Measurements from ENCODE around the gene MCM7. TPM values are rescaled to one million over a fixed set of nuclear protein-coding genes. Genes with fewer than 3 reads are reported as not detected.

Gene MCM7
- polyA plus RNA-seq, 1 of the 3 experiments (the other 2 are of a cell fraction): 241 TPM

GRCh38 chr7:100102950-100103840, 2.0 kb upstream of the MCM7 start:
- H3K4me3 ChIP-seq (ENCODE audit: low read depth in 2 of 2, low read length in 1 of 2): peak overlapping the region; percentile 70 to 99; a peak in 2 of 4 replicates
- H3K36me3 ChIP-seq (replicated peaks in 1 of 2; ENCODE audit: control insufficient read depth in 1 of 2, insufficient read depth in 2 of 2, low read length in 1 of 2): peaks cover 38 to 46% of the 10 kb centered on the region in 2 experiments
- H3K27ac ChIP-seq (ENCODE audit: low read depth in 2 of 2, low read length in 1 of 2): peak overlapping the region in 1 of 2 experiments; percentile 95; a peak in 2 of 4 replicates
- H3K27me3 ChIP-seq (ENCODE audit: insufficient read depth): no peaks in the 10 kb centered on the region
- TF ChIP-seq JUND (IDR thresholded peaks at IDR 0.05): peak; percentile 56; the same call in 1 of the 2 replicates
- TF ChIP-seq FOXJ3 (CRISPR knock-in tag; IDR thresholded peaks at IDR 0.05): no peak
- no peak for TF ChIP-seq IRF3 (IDR thresholded peaks at IDR 0.05; ENCODE audit: low read depth, low read length)
- TF ChIP-seq FOSL2 (IDR thresholded peaks at IDR 0.05; ENCODE audit: borderline replicate concordance, low read depth): peak; percentile 86; the same call in 1 of the 2 replicates
- peak; percentile 22; the same call in 1 of the 2 replicates for TF ChIP-seq POLR2AphosphoS5 (IDR thresholded peaks at IDR 0.05; ENCODE audit: low read depth, low read length)
- no peak for TF ChIP-seq MEF2A (IDR thresholded peaks at IDR 0.05; ENCODE audit: borderline replicate concordance, low read depth)
- TF ChIP-seq ELF1 (IDR thresholded peaks at IDR 0.05): no peak
- TF ChIP-seq TCF12 (IDR thresholded peaks at IDR 0.05): peak; percentile 69
- TF ChIP-seq ZBTB33 (IDR thresholded peaks at IDR 0.05; ENCODE audit: borderline replicate concordance, low read depth): no peak
- TF ChIP-seq PBX3 (IDR thresholded peaks at IDR 0.05): peak; percentile 95
- TF ChIP-seq NFIC (IDR thresholded peaks at IDR 0.05; ENCODE audit: borderline replicate concordance): peak; percentile 5; the same call in 1 of the 2 replicates
- TF ChIP-seq EZH2phosphoT487 (IDR thresholded peaks at IDR 0.05; ENCODE audit: borderline replicate concordance, low read depth): no peak
- TF ChIP-seq USF2 (IDR thresholded peaks at IDR 0.05; ENCODE audit: borderline replicate concordance, low read depth, low read length): no peak
- no peak for TF ChIP-seq TEAD4 (IDR thresholded peaks at IDR 0.05; ENCODE audit: borderline replicate concordance, insufficient read depth)
- no peak for TF ChIP-seq CTCF (IDR thresholded peaks at IDR 0.05)
- TF ChIP-seq TAF1 (IDR thresholded peaks at IDR 0.05; ENCODE audit: borderline replicate concordance, low read depth, low read length): no peak
- TF ChIP-seq GATA2 (CRISPR knock-in tag; IDR thresholded peaks at IDR 0.05): no peak
- no peak for TF ChIP-seq SIN3A (IDR thresholded peaks at IDR 0.05; ENCODE audit: borderline replicate concordance, low read depth, low read length)
- H2AFZ ChIP-seq (ENCODE audit: low read depth): peak overlapping the region; percentile 73; the same call in 1 of the 2 replicates
- H3F3A ChIP-seq (replicated peaks; ENCODE audit: insufficient read depth): peaks cover 33% of the 10 kb centered on the region
- peak overlapping the region; percentile 100 for H3K4me2 ChIP-seq
- H3K9me3 ChIP-seq: no peaks in the 10 kb centered on the region
- CTCF ChIA-PET: interaction anchor here (0.6 to 5.4 kb wide), 4 partner anchors 20 to 124 kb away, joined by 3 to 74 read pairs (median 24); partner anchors contain the start of gene ZNF3
- H3K79me2 ChIP-seq (ENCODE audit: insufficient read depth): peaks cover 43% of the 10 kb centered on the region
- peak; percentile 29 for DNase-seq
- peak overlapping the region; percentile 98; the same call in 1 of the 2 replicates for H3K9ac ChIP-seq
- WGBS (ENCODE audit: low lambda C conversion rate): 85% methylated on average over 17 of the region's 17 CpGs
- H4K20me1 ChIP-seq (ENCODE audit: insufficient read depth): peaks cover 4% of the 10 kb centered on the region
- H3K9me2 ChIP-seq: no peaks in the 10 kb centered on the region
- H3K4me1 ChIP-seq (ENCODE audit: control insufficient read depth in 1 of 2, insufficient read depth in 2 of 2, low read depth in 1 of 2, low read length in 1 of 2): peaks cover 21 to 24% of the 10 kb centered on the region in 2 experiments
- POLR2A ChIA-PET: interaction anchor here (3.3 to 4.2 kb wide), 3 partner anchors 13 to 26 kb away, joined by 19 to 98 read pairs (median 70); partner anchors contain the start of genes COPS6 and MBLAC1

Data from SK-N-SH (cell line).